ENCODE results near the gene TMEM128.
"Not testable (repeated sequence)": the region's sequence is repeated elsewhere in the genome, so short reads cannot be mapped to it uniquely, and the experiment has no call there.

The TMEM128 gene

GRCh38 chr4:4245172-4245571 lies 2.9 kb downstream of the TMEM128 start:
- Histone ChIP-seq H3K4me3 (ENCODE audit: insufficient read depth in 1 of 2, low read depth in 1 of 2, low read length in 2 of 2) (no peak overlapping the region), H2BK12ac (ENCODE audit: low read length in 2 of 2) (no peak overlapping the region), H3K4ac (ENCODE audit: low read depth in 1 of 2, low read length in 2 of 2) (no peak overlapping the region), H3K27me3 (ENCODE audit: control insufficient read depth in 1 of 2, insufficient read depth in 1 of 2, low read length in 2 of 2) (no peaks in the 10 kb centered on the region), H3K36me3 (ENCODE audit: control insufficient read depth in 1 of 2, insufficient read depth in 2 of 2, low read depth in 1 of 2, low read length in 2 of 2) (peaks cover 27 to 52% of the 10 kb centered on the region in 2 experiments), H4K91ac (ENCODE audit: low read length) (no peak overlapping the region), H2AK5ac (ENCODE audit: low read length, severe bottlenecking) (no peak overlapping the region), H2BK120ac (ENCODE audit: low read depth, low read length) (no peak overlapping the region), H3K14ac (ENCODE audit: low read length in 2 of 2) (no peak overlapping the region), H3K27ac (ENCODE audit: low read length, poor library complexity, severe bottlenecking) (no peak overlapping the region), H3K4me2 (ENCODE audit: low read length, poor library complexity, severe bottlenecking) (no peak overlapping the region), H2BK5ac (ENCODE audit: low read depth, low read length, poor library complexity, severe bottlenecking) (no peak overlapping the region), H4K8ac (ENCODE audit: low read length) (no peak overlapping the region), H3K23ac (ENCODE audit: low read length in 2 of 2) (no peak overlapping the region), H3K9me3 (ENCODE audit: control insufficient read depth, low read length) (no peaks in the 10 kb centered on the region), H3K4me1 (ENCODE audit: control insufficient read depth, insufficient read depth, low read depth, low read length) (peaks cover 7% of the 10 kb centered on the region), H3K79me1 (replicated peaks; ENCODE audit: low read length, poor library complexity, severe bottlenecking) (peaks cover 23% of the 10 kb centered on the region), H3K9ac (ENCODE audit: low read length) (no peak overlapping the region), H2AFZ (ENCODE audit: low read depth, low read length) (no peak overlapping the region), H3K18ac (ENCODE audit: low read depth in 1 of 2, low read length in 2 of 2) (no peak overlapping the region), H2BK15ac (ENCODE audit: low read depth, poor library complexity, severe bottlenecking) (no peak overlapping the region)
- no peak for DNase-seq
- 93% methylated on average over 1 of the region's 1 CpG for WGBS

- not testable (repeated sequence) for H3K18ac ChIP-seq (ENCODE audit: low read depth in 1 of 2, low read length in 2 of 2); H2BK12ac ChIP-seq (ENCODE audit: low read length in 2 of 2); H2AK5ac ChIP-seq (ENCODE audit: low read length, severe bottlenecking); H3K23ac ChIP-seq (ENCODE audit: low read length in 2 of 2); H2BK15ac ChIP-seq (ENCODE audit: low read depth, poor library complexity, severe bottlenecking); H3K27me3 ChIP-seq (ENCODE audit: control insufficient read depth in 1 of 2, insufficient read depth in 1 of 2, low read length in 2 of 2); H4K91ac ChIP-seq (ENCODE audit: low read length); H3K4ac ChIP-seq (ENCODE audit: low read depth in 1 of 2, low read length in 2 of 2); H3K27ac ChIP-seq (ENCODE audit: low read length, poor library complexity, severe bottlenecking); DNase-seq; H3K4me2 ChIP-seq (ENCODE audit: low read length, poor library complexity, severe bottlenecking); H3K9ac ChIP-seq (ENCODE audit: low read length); H3K9me3 ChIP-seq (ENCODE audit: control insufficient read depth, low read length); H3K14ac ChIP-seq (ENCODE audit: low read length in 2 of 2); H2BK5ac ChIP-seq (ENCODE audit: low read depth, low read length, poor library complexity, severe bottlenecking); H3K79me1 ChIP-seq (replicated peaks; ENCODE audit: low read length, poor library complexity, severe bottlenecking); H3K4me1 ChIP-seq (ENCODE audit: control insufficient read depth, insufficient read depth, low read depth, low read length); H2BK120ac ChIP-seq (ENCODE audit: low read depth, low read length); H3K4me3 ChIP-seq (ENCODE audit: insufficient read depth in 1 of 2, low read depth in 1 of 2, low read length in 2 of 2); H2AFZ ChIP-seq (ENCODE audit: low read depth, low read length); H4K8ac ChIP-seq (ENCODE audit: low read length)
- 96% methylated on average over 3 of the region's 3 CpGs for WGBS
- peaks cover 28 to 81% of the 10 kb centered on the region in 2 experiments for H3K36me3 ChIP-seq (ENCODE audit: control insufficient read depth in 1 of 2, insufficient read depth in 2 of 2, low read depth in 1 of 2, low read length in 2 of 2)
These were observed 8.5 kb downstream of the TMEM128 start for GRCh38 chr4:4239551-4239950.

GRCh38 chr4:4233610-4234009 lies 14.4 kb downstream of the TMEM128 start:
- 98% methylated on average over 2 of the region's 2 CpGs for WGBS
- Histone ChIP-seq H2BK15ac (ENCODE audit: low read depth, poor library complexity, severe bottlenecking) (no peak overlapping the region), H3K23ac (ENCODE audit: low read length in 2 of 2) (no peak overlapping the region), H2BK5ac (ENCODE audit: low read depth, low read length, poor library complexity, severe bottlenecking) (no peak overlapping the region), H3K36me3 (ENCODE audit: control insufficient read depth in 1 of 2, insufficient read depth in 2 of 2, low read depth in 1 of 2, low read length in 2 of 2) (peaks cover 6 to 31% of the 10 kb centered on the region in 2 experiments), H2AK5ac (ENCODE audit: low read length, severe bottlenecking) (no peak overlapping the region), H3K4ac (ENCODE audit: low read depth in 1 of 2, low read length in 2 of 2) (no peak overlapping the region), H3K27ac (ENCODE audit: low read length, poor library complexity, severe bottlenecking) (no peak overlapping the region), H4K8ac (ENCODE audit: low read length) (no peak overlapping the region), H3K4me2 (ENCODE audit: low read length, poor library complexity, severe bottlenecking) (no peak overlapping the region), H3K4me1 (ENCODE audit: control insufficient read depth, insufficient read depth, low read depth, low read length) (no peaks in the 10 kb centered on the region), H3K79me1 (replicated peaks; ENCODE audit: low read length, poor library complexity, severe bottlenecking) (peaks cover 1% of the 10 kb centered on the region), H4K91ac (ENCODE audit: low read length) (no peak overlapping the region), H2BK12ac (ENCODE audit: low read length in 2 of 2) (no peak overlapping the region), H3K4me3 (ENCODE audit: insufficient read depth in 1 of 2, low read depth in 1 of 2, low read length in 2 of 2) (no peak overlapping the region), H3K18ac (ENCODE audit: low read depth in 1 of 2, low read length in 2 of 2) (no peak overlapping the region), H3K9ac (ENCODE audit: low read length) (no peak overlapping the region), H3K9me3 (ENCODE audit: control insufficient read depth, low read length) (peaks cover 14% of the 10 kb centered on the region), H2AFZ (ENCODE audit: low read depth, low read length) (no peak overlapping the region), H3K27me3 (ENCODE audit: control insufficient read depth in 1 of 2, insufficient read depth in 1 of 2, low read length in 2 of 2) (peaks cover 11 to 12% of the 10 kb centered on the region in 2 experiments), H2BK120ac (ENCODE audit: low read depth, low read length) (no peak overlapping the region), H3K14ac (ENCODE audit: low read length in 2 of 2) (no peak overlapping the region)
- no peak for DNase-seq

- Histone ChIP-seq H4K8ac (ENCODE audit: low read length) (no peak overlapping the region), H3K27me3 (ENCODE audit: control insufficient read depth in 1 of 2, insufficient read depth in 1 of 2, low read length in 2 of 2) (peaks cover 45 to 50% of the 10 kb centered on the region in 2 experiments), H2AFZ (ENCODE audit: low read depth, low read length) (no peak overlapping the region), H3K4ac (ENCODE audit: low read depth in 1 of 2, low read length in 2 of 2) (no peak overlapping the region), H2BK5ac (ENCODE audit: low read depth, low read length, poor library complexity, severe bottlenecking) (no peak overlapping the region), H3K9me3 (ENCODE audit: control insufficient read depth, low read length) (peaks cover 7% of the 10 kb centered on the region), H2BK120ac (ENCODE audit: low read depth, low read length) (no peak overlapping the region), H3K79me1 (replicated peaks; ENCODE audit: low read length, poor library complexity, severe bottlenecking) (no peaks in the 10 kb centered on the region), H2BK15ac (ENCODE audit: low read depth, poor library complexity, severe bottlenecking) (no peak overlapping the region), H3K4me2 (ENCODE audit: low read length, poor library complexity, severe bottlenecking) (no peak overlapping the region), H3K9ac (ENCODE audit: low read length) (no peak overlapping the region), H4K91ac (ENCODE audit: low read length) (no peak overlapping the region), H3K27ac (ENCODE audit: low read length, poor library complexity, severe bottlenecking) (no peak overlapping the region), H3K36me3 (ENCODE audit: control insufficient read depth in 1 of 2, insufficient read depth in 2 of 2, low read depth in 1 of 2, low read length in 2 of 2) (no peaks in the 10 kb centered on the region), H2AK5ac (ENCODE audit: low read length, severe bottlenecking) (no peak overlapping the region), H3K18ac (ENCODE audit: low read depth in 1 of 2, low read length in 2 of 2) (no peak overlapping the region), H3K4me1 (ENCODE audit: control insufficient read depth, insufficient read depth, low read depth, low read length) (peaks cover 7% of the 10 kb centered on the region), H2BK12ac (ENCODE audit: low read length in 2 of 2) (no peak overlapping the region), H3K23ac (ENCODE audit: low read length in 2 of 2) (no peak overlapping the region), H3K4me3 (ENCODE audit: insufficient read depth in 1 of 2, low read depth in 1 of 2, low read length in 2 of 2) (no peak overlapping the region), H3K14ac (ENCODE audit: low read length in 2 of 2) (no peak overlapping the region)
- WGBS, result no CpG with 5 or more reads among the region's 1 CpG
- no peak for DNase-seq
These were observed 19.7 kb downstream of the TMEM128 start for GRCh38 chr4:4228356-4228668.
